HG02943 (cell line): ENCODE results near the gene LRRC27.
"Not testable (repeated sequence)": the region's sequence is repeated elsewhere in the genome, so short reads cannot be mapped to it uniquely, and the experiment has no call there.

Experiments used
- ATAC-seq: cut with Tn5 transposase; IDR thresholded peaks from one replicate; pipeline ENCODE4 v1.9.1; 2021; ENCODE audit warnings: mild to moderate bottlenecking, low read depth, moderate library complexity; ENCODE audit not compliant: unreplicated experiment

The LRRC27 gene

GRCh38 chr10:132331601-132332432, at the start of gene LRRC27:
Gene LRRC27 (plus strand): TSS chr10:132332193. CDS start chr10:132333525, 1,332 bp downstream.
- ATAC-seq: peak; percentile 62

GRCh38 chr10:132282667-132283603, 49.1 kb upstream of the LRRC27 start:
- no peak for ATAC-seq

GRCh38 chr10:132283604-132284382, 48.2 kb upstream of the LRRC27 start:
- no peak for ATAC-seq

- no peak for ATAC-seq
These were observed 42.6 kb upstream of the LRRC27 start for GRCh38 chr10:132289439-132289838.

GRCh38 chr10:132290631-132291030, 41.4 kb upstream of the LRRC27 start:
- no peak for ATAC-seq

- ATAC-seq: no peak
These were observed 40.2 kb upstream of the LRRC27 start for GRCh38 chr10:132291826-132292225.

GRCh38 chr10:132292287-132293200, 39.4 kb upstream of the LRRC27 start:
- ATAC-seq: no peak

GRCh38 chr10:132293201-132293812, 38.7 kb upstream of the LRRC27 start:
- ATAC-seq: no peak

- no peak for ATAC-seq
These were observed 38.0 kb upstream of the LRRC27 start for GRCh38 chr10:132293813-132294520.

GRCh38 chr10:132294561-132295318, 37.3 kb upstream of the LRRC27 start:
- ATAC-seq: no peak

GRCh38 chr10:132295481-132295880, 36.5 kb upstream of the LRRC27 start:
- ATAC-seq: not testable (repeated sequence)

- no peak for ATAC-seq
These were observed 35.1 kb upstream of the LRRC27 start for GRCh38 chr10:132296666-132297443.

- ATAC-seq: no peak
These were observed 34.5 kb upstream of the LRRC27 start for GRCh38 chr10:132297526-132297925.

- ATAC-seq: no peak
These were observed 33.7 kb upstream of the LRRC27 start for GRCh38 chr10:132298038-132298881.

GRCh38 chr10:132299371-132300336, 32.3 kb upstream of the LRRC27 start:
- no peak for ATAC-seq
